DMS53 treated with DMSO at 0.1 percent for 48 hours (cell line): ENCODE measurements around the gene ZBTB12.
A peak's percentile ranks its signal among the peaks of the same experiment; 100 is the strongest.
"Not testable (repeated sequence)": the region's sequence is repeated elsewhere in the genome, so short reads cannot be mapped to it uniquely, and the experiment has no call there.

ENCODE experiments used
- DNase-seq: peaks from one replicate; lab custom pipeline; 2025; ENCODE audit not compliant: unreplicated experiment; lab: John Stamatoyannopoulos, UW

ZBTB12 gene, protein sequence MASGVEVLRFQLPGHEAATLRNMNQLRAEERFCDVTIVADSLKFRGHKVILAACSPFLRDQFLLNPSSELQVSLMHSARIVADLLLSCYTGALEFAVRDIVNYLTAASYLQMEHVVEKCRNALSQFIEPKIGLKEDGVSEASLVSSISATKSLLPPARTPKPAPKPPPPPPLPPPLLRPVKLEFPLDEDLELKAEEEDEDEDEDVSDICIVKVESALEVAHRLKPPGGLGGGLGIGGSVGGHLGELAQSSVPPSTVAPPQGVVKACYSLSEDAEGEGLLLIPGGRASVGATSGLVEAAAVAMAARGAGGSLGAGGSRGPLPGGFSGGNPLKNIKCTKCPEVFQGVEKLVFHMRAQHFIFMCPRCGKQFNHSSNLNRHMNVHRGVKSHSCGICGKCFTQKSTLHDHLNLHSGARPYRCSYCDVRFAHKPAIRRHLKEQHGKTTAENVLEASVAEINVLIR

DNA sequence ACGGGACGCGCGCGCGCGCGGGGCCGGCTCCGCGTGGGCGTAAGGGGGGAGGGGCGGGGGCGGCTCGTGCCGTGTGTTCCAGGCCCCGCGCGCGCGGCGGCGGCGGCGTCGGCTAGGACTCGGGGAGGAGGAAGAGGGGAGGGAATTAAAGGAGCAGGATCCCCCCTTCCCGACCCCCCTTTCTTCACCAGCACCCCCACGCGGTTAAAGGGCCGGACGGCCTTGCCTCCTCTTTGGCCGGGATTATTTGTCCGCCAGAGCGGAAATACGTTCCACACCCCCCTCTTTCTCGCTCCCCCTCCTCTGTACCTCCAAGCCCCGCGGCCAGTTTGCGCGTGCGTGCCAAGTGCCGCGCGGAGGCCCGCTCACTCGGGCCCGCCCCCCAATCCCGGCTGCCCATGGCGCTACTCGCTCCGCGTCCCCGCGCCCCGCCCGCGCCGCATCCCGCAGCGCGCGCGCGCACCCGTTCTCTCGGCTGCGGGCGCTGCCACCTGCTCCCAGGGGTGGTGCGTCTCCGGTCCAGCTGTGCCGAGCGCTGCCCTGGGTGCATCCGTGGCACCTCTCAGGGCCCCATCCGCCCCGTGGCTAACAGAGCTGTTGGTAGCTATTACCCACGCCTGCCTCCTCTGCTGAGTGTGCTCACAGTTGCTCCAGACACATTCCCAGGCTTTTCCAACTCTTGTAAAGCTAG, at the start of gene ZBTB12:
ZBTB12 (minus strand) TSS at position 134 of the 691 bp plus-strand sequence. CDS start 781 bp downstream, outside the sequence.
- peak; percentile 86 for DNase-seq

DNA sequence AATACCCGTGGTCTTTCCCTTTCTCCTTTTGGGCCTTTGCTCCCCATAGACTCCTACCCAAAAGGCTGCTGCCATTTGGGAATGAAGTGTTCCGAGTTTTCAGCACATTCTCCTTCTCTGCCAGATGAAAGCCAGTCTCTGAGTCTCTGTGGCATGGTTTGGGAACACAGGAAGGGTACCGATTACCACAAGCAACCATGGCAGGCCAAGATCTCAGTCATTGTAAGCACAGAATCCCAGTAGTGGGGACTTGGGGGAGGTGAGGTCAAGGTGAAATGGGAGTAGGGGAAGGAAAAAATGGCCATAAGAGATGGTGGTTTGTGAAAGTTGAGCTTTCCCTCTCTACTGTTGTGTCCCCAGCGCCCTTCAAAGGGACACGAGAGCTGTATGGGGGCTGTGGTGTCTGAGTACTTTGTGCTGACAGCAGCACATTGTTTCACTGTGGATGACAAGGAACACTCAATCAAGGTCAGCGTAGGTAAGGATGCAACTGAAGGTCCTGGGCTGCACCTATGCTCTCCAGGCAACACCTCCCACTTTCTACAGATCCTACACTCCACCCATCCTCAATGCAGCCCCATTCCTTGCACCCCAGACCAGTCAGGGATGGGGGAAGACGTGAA, 48.2 kb upstream of the ZBTB12 start:
- DNase-seq: no peak

DNA sequence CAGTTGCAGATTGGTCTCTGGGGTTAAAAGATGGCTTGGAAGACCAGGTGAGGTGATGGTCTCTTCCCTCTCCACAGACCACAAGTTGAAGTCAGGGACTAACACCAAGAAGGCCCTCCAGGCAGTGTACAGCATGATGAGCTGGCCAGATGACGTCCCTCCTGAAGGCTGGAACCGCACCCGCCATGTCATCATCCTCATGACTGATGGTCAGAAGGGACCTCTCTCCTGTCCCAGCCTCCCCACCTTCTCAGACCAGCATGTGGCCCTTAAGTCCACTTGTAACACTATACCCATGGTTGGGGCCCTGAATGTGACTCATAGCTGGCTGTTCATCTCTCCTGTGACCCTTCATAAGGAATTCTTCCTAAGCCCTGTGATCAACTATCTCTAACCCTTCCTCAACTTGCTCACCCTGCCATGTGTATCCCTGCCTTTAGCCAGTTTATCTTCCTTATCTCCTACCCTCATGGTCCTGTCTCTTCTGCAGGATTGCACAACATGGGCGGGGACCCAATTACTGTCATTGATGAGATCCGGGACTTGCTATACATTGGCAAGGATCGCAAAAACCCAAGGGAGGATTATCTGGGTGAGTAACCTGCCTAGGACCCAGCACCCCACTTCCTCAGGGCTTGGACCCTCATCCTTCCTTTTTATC, 47.0 kb upstream of the ZBTB12 start:
- peak; percentile 25 for DNase-seq

DNA sequence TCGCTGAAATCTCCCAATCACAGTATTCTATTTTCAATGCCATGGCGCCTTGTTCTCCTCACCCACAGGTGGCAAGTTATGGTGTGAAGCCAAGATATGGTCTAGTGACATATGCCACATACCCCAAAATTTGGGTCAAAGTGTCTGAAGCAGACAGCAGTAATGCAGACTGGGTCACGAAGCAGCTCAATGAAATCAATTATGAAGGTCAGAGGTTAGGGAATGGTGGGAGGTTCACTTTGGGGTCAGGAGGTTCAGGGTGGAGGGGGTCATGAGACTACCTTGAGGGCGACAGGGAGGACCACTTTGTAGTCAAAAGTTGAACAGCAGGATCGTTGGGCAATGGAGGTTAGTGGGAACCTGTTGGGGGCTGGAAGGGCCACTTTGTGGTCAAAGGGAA, 46.4 kb upstream of the ZBTB12 start:
- no peak for DNase-seq

DNA sequence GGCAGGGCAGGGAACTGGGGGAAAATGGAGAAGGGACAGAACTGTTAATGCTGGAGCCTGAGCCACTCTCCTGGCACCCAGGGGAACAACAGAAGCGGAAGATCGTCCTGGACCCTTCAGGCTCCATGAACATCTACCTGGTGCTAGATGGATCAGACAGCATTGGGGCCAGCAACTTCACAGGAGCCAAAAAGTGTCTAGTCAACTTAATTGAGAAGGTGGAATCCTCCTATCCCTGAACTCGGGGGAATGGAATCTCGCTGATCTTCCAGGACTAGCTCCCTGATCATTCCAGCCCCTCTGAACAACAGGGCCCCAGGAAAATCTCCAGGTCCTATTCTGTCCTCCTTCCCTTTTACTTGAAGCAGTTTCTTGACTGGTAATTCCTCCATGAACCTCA, 46.0 kb upstream of the ZBTB12 start:
- no peak for DNase-seq

DNA sequence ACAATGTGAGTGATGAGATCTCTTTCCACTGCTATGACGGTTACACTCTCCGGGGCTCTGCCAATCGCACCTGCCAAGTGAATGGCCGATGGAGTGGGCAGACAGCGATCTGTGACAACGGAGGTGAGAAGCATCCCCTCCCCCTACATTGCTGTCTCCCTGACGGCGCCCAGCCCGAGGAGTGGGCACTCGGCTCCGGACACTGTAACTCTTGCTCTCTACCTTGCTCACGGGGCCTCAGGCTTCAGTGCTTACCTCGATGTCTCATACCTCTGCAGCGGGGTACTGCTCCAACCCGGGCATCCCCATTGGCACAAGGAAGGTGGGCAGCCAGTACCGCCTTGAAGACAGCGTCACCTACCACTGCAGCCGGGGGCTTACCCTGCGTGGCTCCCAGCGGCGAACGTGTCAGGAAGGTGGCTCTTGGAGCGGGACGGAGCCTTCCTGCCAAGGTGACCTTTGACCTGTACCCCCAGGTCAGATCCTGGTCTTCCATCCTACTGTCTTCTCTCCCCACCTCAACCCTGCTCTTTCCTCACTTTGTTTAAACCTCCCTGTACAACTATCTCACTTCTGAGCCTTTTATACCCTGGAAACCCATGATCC, 45.3 kb upstream of the ZBTB12 start:
- no peak for DNase-seq

DNA sequence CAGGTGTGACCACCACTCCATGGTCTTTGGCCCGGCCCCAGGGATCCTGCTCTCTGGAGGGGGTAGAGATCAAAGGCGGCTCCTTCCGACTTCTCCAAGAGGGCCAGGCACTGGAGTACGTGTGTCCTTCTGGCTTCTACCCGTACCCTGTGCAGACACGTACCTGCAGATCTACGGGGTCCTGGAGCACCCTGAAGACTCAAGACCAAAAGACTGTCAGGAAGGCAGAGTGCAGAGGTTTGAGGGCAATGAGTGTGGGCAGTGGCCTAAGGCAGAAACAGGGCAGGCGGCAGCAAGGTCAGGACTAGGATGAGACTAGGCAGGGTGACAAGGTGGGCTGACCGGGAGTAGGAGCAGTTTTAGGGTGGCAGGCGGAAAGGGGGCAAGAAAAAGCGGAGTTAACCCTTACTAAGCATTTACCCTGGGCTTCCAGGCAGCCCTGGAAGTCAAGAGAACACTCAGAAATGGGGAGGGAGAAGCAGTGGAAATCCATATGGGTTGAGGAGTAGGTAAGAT, 44.5 kb upstream of the ZBTB12 start:
- no peak for DNase-seq

DNA sequence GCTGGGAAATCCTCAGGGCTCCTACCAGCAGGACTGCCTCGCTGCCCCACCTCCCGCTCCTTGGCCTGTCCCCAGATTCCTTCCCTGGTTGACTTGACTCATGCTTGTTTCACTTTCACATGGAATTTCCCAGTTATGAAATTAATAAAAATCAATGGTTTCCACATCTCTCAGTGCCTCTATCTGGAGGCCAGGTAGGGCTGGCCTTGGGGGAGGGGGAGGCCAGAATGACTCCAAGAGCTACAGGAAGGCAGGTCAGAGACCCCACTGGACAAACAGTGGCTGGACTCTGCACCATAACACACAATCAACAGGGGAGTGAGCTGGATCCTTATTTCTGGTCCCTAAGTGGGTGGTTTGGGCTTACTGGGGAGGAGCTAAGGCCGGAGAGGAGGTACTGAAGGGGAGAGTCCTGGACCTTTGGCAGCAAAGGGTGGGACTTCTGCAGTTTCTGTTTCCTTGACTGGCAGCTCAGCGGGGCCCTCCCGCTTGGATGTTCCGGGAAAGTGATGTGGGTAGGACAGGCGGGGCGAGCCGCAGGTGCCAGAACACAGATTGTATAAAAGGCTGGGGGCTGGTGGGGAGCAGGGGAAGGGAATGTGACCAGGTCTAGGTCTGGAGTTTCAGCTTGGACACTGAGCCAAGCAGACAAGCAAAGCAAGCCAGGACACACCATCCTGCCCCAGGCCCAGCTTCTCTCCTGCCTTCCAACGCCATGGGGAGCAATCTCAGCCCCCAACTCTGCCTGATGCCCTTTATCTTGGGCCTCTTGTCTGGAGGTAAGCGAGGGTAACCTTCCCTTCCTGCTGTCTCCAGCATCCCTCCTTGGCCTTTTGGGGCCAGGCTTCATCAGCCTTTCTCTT, 43.9 kb upstream of the ZBTB12 start, which contains the start of gene CFB:
CFB (plus strand) TSS at position 589 of the 863 bp plus-strand sequence; CDS start at position 716, 127 bp downstream.
- DNase-seq: no peak

DNA sequence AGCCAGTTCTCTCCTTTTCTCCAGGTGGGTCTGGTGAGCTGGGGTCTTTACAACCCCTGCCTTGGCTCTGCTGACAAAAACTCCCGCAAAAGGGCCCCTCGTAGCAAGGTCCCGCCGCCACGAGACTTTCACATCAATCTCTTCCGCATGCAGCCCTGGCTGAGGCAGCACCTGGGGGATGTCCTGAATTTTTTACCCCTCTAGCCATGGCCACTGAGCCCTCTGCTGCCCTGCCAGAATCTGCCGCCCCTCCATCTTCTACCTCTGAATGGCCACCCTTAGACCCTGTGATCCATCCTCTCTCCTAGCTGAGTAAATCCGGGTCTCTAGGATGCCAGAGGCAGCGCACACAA, 43.2 kb upstream of the ZBTB12 start:
- DNase-seq: no peak

DNA sequence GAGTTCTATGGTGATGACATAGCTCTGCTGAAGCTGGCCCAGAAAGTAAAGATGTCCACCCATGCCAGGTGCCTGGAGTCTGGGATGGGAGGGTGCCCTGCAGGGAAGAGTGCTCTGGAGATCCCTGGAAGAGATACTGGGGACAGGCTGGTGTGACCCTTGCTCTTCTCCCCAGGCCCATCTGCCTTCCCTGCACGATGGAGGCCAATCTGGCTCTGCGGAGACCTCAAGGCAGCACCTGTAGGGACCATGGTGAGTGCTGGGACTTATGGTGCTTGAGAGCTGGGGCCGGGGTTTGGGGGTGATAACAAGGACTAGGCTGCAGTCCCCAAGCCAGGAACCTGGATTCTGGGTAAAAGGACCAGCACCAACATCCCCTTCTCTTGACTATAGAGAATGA, 41.9 kb upstream of the ZBTB12 start:
- no peak for DNase-seq

DNA sequence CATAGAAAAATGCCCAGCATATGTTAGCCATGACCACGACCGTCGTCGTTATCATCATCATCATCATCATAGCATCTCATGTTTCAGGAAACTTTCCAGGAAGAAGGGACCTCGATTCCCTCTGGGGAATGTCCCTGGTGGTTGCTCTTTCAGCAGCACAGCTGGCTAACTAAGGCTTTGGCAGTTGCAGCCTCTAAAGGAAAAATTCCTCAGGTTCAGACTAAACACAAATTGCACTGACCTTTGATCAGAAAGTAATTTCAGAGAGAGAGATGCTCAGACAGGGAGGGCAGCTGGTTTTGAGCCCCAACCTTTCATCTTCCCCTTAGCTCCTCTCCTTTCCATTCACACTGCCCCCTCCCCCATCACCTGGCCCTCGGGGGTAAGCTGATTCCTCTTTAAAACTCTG, 38.4 kb upstream of the ZBTB12 start:
- DNase-seq: no peak

DNA sequence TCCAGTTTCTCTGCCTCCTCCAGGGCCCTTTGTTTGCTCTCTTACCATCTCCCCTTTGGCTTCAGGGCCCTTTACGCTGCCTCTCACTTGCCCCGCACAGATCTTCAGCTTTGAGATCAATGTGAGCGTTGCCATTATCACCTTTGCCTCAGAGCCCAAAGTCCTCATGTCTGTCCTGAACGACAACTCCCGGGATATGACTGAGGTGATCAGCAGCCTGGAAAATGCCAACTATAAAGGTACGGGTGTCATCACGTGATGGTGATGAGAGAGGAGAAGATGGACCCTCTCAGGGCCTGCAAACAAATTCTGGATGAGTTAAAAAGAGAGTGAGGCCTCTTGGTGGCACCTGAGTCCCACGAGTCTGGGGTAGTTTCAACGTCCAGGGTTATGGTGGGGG, 33.9 kb upstream of the ZBTB12 start:
- DNase-seq: no peak

DNA sequence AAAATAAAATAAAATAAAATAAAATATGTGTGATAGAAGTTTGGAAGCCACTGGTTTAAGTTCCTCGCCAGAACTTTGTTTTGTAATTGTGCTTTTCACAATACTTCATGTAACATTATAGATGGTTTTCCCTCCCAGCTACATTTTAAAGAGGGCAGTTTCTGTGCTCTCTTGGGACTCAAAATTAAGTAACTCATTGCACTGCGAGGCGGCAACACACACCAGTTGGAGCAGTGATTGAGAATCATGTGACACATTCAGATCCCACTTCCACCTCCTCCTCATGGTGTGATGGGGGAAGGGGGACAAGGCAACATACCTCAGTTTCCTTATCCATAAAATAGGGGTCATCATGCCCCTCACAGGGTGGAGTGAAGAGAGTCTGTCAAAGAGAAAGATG, 33.1 kb upstream of the ZBTB12 start:
- DNase-seq: no peak

DNA sequence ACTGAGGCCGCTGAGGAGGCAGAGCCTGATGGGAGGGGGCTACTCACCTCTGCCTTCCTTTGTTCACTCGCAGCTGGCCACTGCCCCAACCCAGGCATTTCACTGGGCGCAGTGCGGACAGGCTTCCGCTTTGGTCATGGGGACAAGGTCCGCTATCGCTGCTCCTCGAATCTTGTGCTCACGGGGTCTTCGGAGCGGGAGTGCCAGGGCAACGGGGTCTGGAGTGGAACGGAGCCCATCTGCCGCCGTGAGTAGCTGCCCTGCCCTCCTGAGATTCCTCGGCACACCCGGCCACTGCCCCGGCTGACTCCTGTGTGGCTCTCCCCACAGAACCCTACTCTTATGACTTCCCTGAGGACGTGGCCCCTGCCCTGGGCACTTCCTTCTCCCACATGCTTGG, 31.7 kb upstream of the ZBTB12 start:
- no peak for DNase-seq

DNA sequence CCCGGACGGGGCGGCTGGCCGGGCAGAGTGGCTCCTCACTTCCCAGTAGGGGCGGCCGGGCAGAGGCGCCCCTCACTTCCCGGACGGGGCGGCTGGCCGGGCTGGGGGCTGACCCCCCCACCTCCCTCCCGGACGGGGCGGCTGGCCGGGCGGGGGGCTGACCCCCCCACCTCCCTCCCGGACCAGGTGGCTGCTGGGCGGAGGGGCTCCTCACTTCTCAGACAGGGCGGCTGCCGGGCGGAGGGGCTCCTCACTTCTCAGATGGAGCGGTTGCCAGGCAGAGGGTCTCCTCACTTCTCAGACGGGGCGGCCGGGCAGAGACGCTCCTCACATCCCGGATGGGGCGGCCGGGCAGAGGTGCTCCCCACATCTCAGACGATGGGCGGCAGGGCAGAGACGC, 30.3 kb upstream of the ZBTB12 start:
- not testable (repeated sequence) for DNase-seq

DNA sequence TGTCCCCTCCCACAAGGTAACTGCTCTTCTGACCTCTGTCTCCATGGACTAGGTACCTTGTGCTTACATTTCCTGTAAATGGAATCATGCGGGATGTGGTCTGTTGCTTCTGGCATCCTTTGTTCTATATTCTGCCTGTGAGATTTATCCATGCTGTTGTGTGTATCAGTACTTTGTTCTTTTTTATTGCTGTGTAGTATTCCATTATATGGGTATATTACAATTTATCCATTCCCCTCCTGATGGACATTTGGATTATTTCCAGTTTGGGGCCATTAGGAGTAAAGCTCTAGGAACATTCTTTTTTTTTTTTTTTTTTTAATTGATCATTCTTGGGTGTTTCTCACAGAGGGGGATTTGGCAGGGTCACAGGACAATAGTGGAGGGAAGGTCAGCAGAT, 29.1 kb upstream of the ZBTB12 start:
- DNase-seq: no peak

DNA sequence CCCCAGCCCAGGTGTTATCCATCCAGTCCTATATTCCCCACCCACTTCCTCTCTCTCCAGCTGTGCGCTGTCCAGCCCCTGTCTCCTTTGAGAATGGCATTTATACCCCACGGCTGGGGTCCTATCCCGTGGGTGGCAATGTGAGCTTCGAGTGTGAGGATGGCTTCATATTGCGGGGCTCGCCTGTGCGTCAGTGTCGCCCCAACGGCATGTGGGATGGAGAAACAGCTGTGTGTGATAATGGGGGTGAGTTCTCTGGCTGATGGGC, 26.7 kb upstream of the ZBTB12 start:
- no peak for DNase-seq

DNA sequence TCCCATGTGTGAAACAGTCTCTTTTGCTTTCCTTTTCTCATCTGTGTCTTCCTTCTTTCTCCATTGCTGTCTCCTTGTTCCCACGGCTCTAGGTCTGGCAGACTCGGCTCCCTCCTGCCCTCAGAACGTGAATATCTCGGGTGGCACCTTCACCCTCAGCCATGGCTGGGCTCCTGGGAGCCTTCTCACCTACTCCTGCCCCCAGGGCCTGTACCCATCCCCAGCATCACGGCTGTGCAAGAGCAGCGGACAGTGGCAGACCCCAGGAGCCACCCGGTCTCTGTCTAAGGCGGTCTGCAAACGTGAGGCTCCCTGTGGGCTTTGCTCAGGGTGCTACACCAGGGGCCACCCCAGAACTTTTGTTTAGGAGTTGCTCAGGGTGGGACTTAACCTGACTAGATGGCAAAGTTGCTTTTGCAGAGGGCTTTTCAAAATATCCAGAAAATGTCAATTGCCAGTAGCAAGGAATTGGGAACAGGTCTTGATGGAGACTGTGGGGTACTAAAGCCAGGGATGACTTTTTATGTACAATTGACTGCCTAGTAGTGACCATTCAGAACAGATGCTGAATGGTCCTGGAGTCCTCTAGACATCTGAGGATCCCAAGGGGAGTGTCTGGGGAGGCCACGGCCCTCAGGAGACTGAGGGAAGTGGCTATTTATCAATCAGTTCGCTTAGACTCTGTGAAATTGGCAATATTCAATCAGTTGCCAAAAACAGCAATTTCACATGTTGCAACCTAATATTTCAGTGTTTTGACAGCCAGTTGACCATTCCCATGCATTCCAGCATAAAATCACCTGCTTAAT, 26.2 kb upstream of the ZBTB12 start:
- no peak for DNase-seq

DNA sequence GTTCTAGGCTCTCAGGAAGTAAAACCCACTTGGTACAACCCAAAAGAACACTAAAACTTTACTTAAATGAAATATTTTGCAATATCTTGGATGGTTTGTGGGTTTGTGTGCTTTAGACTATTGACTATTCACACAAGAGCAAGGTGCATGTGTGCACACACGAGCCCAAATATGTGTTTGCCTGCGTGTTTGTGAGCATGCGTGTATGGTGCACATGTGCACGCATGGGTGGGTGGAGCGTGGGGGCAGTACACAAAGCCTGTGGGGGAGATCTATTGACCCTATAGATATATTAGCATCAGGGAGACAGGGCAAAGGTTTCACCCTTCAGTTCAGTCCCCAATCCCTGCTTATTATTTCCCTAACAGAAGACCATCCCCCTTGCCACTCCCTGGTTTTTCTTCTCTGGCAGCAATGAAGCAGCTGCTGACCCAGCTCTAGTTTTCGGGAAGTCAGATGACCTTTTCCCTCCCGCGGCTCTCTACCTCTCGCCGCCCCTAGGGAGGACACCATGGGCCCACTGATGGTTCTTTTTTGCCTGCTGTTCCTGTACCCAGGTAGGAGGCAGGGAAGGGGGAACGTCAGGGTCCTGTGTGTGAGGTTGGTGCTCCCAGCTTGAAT, 25.5 kb upstream of the ZBTB12 start, which contains the start of gene C2:
C2 (plus strand) TSS at position 476 of the 621 bp plus-strand sequence; CDS start at position 512, 36 bp downstream.
- no peak for DNase-seq
